Activated CD8-positive, alpha-beta memory T cell treated with anti-CD3 and anti-CD28 coated beads for 1 hour (primary cell): Measurements from ENCODE around the gene PC.

Experiments used
- DNase-seq, 2 donors: peaks; one replicate each; pipeline ENCODE4 v3.0.0-alpha.2; 2020; ENCODE audit warnings: low read depth in 1 of 2; ENCODE audit errors: extremely low read depth in 1 of 2

PC gene

GRCh38 chr11:66885950-66886440 is 72.2 kb downstream of the PC start:
- DNase-seq, result no peak

- no peak for DNase-seq
Observed at GRCh38 chr11:66885469-66885868, 72.7 kb downstream of the PC start.

GRCh38 chr11:66884443-66884842 is 73.7 kb downstream of the PC start:
- no peak for DNase-seq

GRCh38 chr11:66883016-66883965 is 74.9 kb downstream of the PC start:
- peak in 1 of 2 donors; percentile 52 for DNase-seq

- DNase-seq, result no peak
Observed at GRCh38 chr11:66882561-66883015, 75.6 kb downstream of the PC start.

GRCh38 chr11:66881927-66882452 is 76.2 kb downstream of the PC start:
- no peak for DNase-seq

GRCh38 chr11:66881451-66881835 is 76.7 kb downstream of the PC start:
- DNase-seq, result no peak

GRCh38 chr11:66880496-66881450 is 77.4 kb downstream of the PC start:
- DNase-seq, result no peak

- no peak for DNase-seq
Observed at GRCh38 chr11:66879999-66880398, 78.2 kb downstream of the PC start.

- no peak for DNase-seq
Observed at GRCh38 chr11:66879583-66879982, 78.6 kb downstream of the PC start.

GRCh38 chr11:66879000-66879399 is 79.2 kb downstream of the PC start:
- DNase-seq, result no peak

- no peak for DNase-seq
Observed at GRCh38 chr11:66878474-66878873, 79.7 kb downstream of the PC start.

- DNase-seq, result no peak
Observed at GRCh38 chr11:66877588-66878385, 80.4 kb downstream of the PC start.

- no peak for DNase-seq
Observed at GRCh38 chr11:66875378-66875777, 82.8 kb downstream of the PC start.

- no peak for DNase-seq
Observed at GRCh38 chr11:66874232-66874631, 84.0 kb downstream of the PC start.

GRCh38 chr11:66871521-66871901 is 86.7 kb downstream of the PC start:
- DNase-seq, result no peak

GRCh38 chr11:66870616-66871520 is 87.3 kb downstream of the PC start:
- no peak for DNase-seq

- DNase-seq, result no peak
Observed at GRCh38 chr11:66870131-66870530, 88.1 kb downstream of the PC start.

GRCh38 chr11:66869567-66869870 is 88.7 kb downstream of the PC start:
- no peak for DNase-seq
